SIG-M5 treated with dmso at 0.1 percent for 504 hours (cell line): ENCODE data around the gene PRRT2.
"Not testable (repeated sequence)": the region's sequence is repeated elsewhere in the genome, so short reads cannot be mapped to it uniquely, and the experiment has no call there.

ENCODE experiments used
- DNase-seq: peaks from one replicate; lab custom pipeline; 2025; ENCODE audit not compliant: unreplicated experiment; lab: John Stamatoyannopoulos, UW

The PRRT2 gene

GRCh38 chr16:29790949-29791844 lies 20.8 kb upstream of the PRRT2 start:
- DNase-seq, result no peak

GRCh38 chr16:29791845-29792807 lies 19.9 kb upstream of the PRRT2 start:
- no peak for DNase-seq

DNA sequence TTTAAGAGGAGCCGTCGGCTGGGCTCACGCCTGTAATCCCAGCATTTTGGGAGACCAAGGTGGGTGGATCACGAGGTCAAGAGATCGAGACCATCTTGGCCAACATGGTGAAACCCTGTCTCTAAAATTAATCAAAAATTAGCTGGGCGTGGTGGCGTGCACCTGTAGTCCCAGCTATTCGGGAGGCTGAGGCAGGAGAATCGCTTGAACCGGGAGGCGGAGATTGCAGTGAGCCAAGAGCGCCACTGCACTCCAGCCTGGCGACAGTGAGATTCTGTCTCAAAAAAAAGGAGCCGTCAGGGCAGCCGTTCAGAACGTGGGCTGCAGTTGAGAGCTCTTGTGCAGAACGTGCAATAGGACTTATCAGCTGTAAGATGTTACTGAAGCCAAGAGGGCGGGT lies 18.8 kb upstream of the PRRT2 start:
- DNase-seq, result not testable (repeated sequence)

- no peak for DNase-seq
These were observed 17.7 kb upstream of the PRRT2 start for GRCh38 chr16:29794231-29794710.

GRCh38 chr16:29802416-29802935 lies 9.5 kb upstream of the PRRT2 start:
- no peak for DNase-seq

GRCh38 chr16:29804020-29804419 lies 8.0 kb upstream of the PRRT2 start:
- DNase-seq, result no peak

- DNase-seq, result peak; percentile 55
These were observed 7.3 kb upstream of the PRRT2 start for GRCh38 chr16:29804455-29805231.

GRCh38 chr16:29805232-29806098 lies 6.5 kb upstream of the PRRT2 start:
- peak; percentile 96 for DNase-seq

DNA sequence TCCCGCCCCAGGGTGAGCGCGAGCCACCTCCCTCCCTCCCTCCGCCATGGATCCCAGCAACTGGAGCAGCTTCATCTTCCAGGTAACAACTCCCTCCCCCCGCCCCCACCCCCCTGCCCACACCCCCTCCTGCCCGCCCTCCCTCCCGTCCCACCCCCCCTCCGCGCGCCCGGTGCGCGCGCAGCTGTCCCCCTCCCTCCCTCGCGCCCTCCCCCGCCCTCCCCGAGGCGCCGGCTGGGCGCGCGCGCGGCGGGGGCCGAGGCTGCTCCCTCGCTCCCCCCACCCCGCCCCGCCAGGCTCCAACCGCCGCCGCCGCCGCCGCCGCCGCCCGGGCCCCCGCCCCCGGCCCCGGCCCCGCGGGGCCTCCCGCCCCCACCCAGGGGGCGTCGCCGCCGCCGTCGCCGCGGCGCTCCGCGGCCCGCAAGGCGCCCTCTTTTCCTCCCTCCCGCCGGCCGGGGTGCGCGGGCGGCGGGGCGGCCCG lies 5.9 kb upstream of the PRRT2 start, which contains the start of gene MAZ:
Gene MAZ, plus strand, starts transcription at position 431 of the 481 bp plus-strand sequence. CDS start 173 bp downstream, outside the sequence.
- DNase-seq, result peak; percentile 89

GRCh38 chr16:29806641-29807425 lies 5.2 kb upstream of the PRRT2 start:
- DNase-seq, result peak; percentile 63

GRCh38 chr16:29807426-29808218 lies 4.4 kb upstream of the PRRT2 start:
- DNase-seq, result peak; percentile 87

DNA sequence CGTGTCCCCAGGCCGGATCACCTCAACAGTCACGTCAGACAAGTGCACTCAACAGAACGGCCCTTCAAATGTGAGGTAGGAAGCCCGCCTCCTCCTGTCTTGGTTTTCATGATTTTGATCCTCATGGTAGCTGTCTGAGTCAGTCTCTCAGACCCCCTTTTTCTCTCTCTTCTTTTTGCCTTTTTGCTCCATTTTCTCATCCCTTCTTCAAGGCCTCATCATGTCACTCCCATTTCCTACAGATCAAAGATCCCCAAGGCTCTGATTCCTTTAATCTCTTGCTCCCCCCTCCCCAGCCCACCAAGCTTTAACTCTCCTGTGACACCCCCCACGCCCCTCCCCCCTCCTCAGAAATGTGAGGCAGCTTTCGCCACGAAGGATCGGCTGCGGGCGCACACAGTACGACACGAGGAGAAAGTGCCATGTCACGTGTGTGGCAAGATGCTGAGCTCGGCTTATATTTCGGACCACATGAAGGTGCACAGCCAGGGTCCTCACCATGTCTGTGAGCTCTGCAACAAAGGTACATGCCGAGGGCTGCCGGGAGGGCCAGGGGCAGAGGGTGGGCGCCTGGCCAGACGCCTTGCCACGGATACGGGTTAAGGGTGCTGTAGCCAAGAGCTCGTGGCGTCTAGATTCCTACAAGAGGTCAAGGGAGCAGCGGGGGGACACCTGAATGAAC lies 3.6 kb upstream of the PRRT2 start:
- DNase-seq, result no peak

DNA sequence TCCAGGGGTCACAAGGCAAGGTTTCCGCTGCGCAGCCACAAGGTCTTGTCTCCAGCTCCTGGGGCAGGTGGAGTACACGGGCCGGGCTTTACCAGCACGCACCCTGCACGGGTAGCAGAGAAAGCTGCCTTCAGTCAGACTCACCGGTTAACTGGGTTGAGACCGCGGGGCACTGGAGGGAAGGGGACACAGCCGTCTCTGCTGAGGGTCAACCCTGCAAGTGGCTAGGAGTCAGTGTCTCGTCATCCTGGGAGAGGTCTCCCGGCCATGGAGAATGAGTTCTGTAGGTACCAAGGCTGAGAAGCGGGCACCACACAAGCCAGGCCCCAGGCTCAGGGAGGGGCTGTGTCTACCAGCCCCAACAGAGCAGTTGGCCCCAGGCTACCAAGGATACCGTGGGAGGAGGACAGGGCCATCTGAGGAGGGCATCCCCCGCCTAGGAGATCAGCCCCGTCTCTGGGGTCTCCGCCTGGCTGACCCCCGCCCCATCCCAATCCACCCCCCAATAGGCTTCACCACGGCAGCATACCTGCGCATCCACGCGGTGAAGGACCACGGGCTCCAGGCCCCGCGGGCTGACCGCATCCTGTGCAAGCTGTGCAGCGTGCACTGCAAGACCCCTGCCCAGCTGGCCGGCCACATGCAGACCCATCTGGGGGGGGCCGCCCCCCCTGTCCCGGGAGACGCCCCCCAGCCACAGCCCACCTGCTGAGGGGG lies 2.8 kb upstream of the PRRT2 start:
- DNase-seq, result no peak

GRCh38 chr16:29809850-29810698 lies 1.9 kb upstream of the PRRT2 start:
- peak; percentile 53 for DNase-seq

- DNase-seq, result no peak
These were observed 1.3 kb upstream of the PRRT2 start for GRCh38 chr16:29810699-29811169.
